Hepatocyte (in vitro differentiated cells): Measurements from ENCODE around the gene TEPSIN. TPM values are rescaled to one million over a fixed set of nuclear protein-coding genes. Genes with fewer than 3 reads are reported as not detected.

ENCODE experiments used
- DNase-seq: peaks from one replicate; pipeline ENCODE4 v3.0.0-alpha.2; 2016; ENCODE audit warnings: low spot score
- H2AFZ ChIP-seq: fragments of 200-600 bp; sonication (generic); 2 replicates; pipeline ENCODE4 v1.6.0; 2016; ENCODE audit warnings: antibody characterized with exemption, mild to moderate bottlenecking
- H3K27ac ChIP-seq: fragments of 200-600 bp; sonication (generic); 2 replicates; pipeline ENCODE4 v1.5.1; 2016; ENCODE audit warnings: mild to moderate bottlenecking
- H3K27me3 ChIP-seq: fragments of 200-600 bp; sonication (generic); 2 replicates; pipeline ENCODE4 v1.6.1; 2016
- H3K36me3 ChIP-seq: fragments of 200-600 bp; sonication (generic); replicated peaks from 2 replicates; pipeline ENCODE4 v1.5.1; 2016; ENCODE audit warnings: low read depth; ENCODE audit not compliant: insufficient read depth
- H3K4me1 ChIP-seq: fragments of 200-600 bp; sonication (generic); 2 replicates; pipeline ENCODE4 v1.5.1; 2016; ENCODE audit warnings: mild to moderate bottlenecking, moderate library complexity; ENCODE audit not compliant: insufficient read depth
- H3K4me2 ChIP-seq: fragments of 200-600 bp; sonication (generic); 2 replicates; pipeline ENCODE4 v1.6.0; 2016
- H3K4me3 ChIP-seq: fragments of 200-600 bp; sonication (generic); 2 replicates; pipeline ENCODE4 v1.5.1; 2016; ENCODE audit warnings: mild to moderate bottlenecking
- H3K79me2 ChIP-seq: fragments of 200-600 bp; sonication (generic); 2 replicates; pipeline ENCODE4 v1.6.0; 2017; ENCODE audit warnings: mild to moderate bottlenecking
- H3K9me2 ChIP-seq: fragments of 200-600 bp; sonication (generic); replicated peaks from 2 replicates; pipeline ENCODE4 v1.6.0; 2017; ENCODE audit warnings: mild to moderate bottlenecking; ENCODE audit not compliant: insufficient read depth
- H3K9me3 ChIP-seq: fragments of 200-600 bp; sonication (generic); 2 replicates; pipeline ENCODE4 v1.5.1; 2016; ENCODE audit warnings: low read depth, mild to moderate bottlenecking
- H4K20me1 ChIP-seq: fragments of 200-600 bp; sonication (generic); 2 replicates; pipeline ENCODE4 v1.6.0; 2016; ENCODE audit warnings: mild to moderate bottlenecking; ENCODE audit not compliant: insufficient read depth, poor library complexity, severe bottlenecking
- EZH2 ChIP-seq: fragments of 200-600 bp; sonication (generic); IDR thresholded peaks from 2 replicates; pipeline ENCODE4 v1.6.1; 2016; ENCODE audit warnings: antibody characterized with exemption, mild to moderate bottlenecking, borderline replicate concordance
- EZH2phosphoT487 ChIP-seq: fragments of 200-600 bp; sonication (generic); IDR thresholded peaks from one replicate; pipeline ENCODE4 v1.6.1; 2018; ENCODE audit warnings: antibody characterized with exemption, mild to moderate bottlenecking, low read depth, moderate library complexity; ENCODE audit not compliant: unreplicated experiment, severe bottlenecking
- WGBS: methylation state at CpG from one replicate; pipeline ENCODE4 v1.1.6; 2016; ENCODE audit warnings: low lambda C conversion rate; ENCODE audit errors: missing lambda C conversion rate; 5-methylcytosine and 5-hydroxymethylcytosine counted together
- polyA plus RNA-seq: library from polyadenylated mRNA; unstranded; fragments of >200 nt; fragmentation: Nextera tagmentation; extraction: Ambion mirVana; gene quantifications from 2 replicates; pipeline ENCODE4 v1.2.1, GENCODE V29; 2016
- total RNA-seq: library from RNA; depleted of rRNA; stranded (reverse); fragments of >200 nt; gene quantifications from 2 replicates; pipeline ENCODE4 v1.2.3, GENCODE V29; 2014
- TF ChIP-seq, protein P1 (sequence below): fragments of 200-600 bp; sonication (generic); IDR thresholded peaks from 2 replicates; pipeline ENCODE4 v1.5.1; 2016; ENCODE audit warnings: antibody characterized with exemption, mild to moderate bottlenecking; ENCODE audit not compliant: poor library complexity

Gene TEPSIN
- total and polyA plus RNA-seq, 2 experiments from 2014 or later = 34.1 to 44.3 TPM

DNA sequence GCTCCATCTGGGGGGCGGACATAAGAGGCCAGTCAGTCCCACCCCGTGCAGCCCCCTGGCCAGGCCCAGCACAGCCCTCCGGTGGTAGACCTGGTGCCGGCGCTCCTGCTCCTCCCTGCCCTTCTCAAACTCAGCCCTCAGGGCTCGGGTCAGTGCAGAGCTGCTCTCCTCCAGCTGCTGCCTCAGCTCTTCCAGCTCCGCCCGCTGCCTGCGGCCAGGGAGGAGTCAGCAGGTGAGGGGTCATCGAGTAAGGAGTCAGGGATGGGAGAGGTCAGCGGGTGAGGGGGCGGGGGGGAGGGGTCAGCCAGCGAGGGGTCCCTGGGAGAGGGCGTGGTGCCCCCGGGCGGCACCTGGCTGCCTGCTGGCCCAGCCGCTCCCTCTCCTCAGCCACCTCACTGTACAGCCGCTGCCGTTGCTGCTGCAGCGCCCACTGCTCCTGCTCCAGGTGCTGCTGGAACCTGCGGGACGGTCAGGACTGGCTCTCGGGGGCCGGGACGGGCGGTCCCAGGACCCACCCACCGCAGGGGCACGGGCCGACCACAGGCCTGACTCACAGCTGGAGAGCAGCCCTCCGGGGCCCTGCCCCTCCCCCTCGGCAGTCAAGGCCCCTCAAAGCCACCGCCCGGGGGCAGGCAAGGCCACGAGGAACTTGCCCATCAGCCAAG is 46.3 kb downstream of the TEPSIN start:
- Histone ChIP-seq H3K36me3 (no peaks in the 10 kb centered on the region), H3K27me3 (no peaks in the 10 kb centered on the region), H3K79me2 (no peaks in the 10 kb centered on the region), H3K27ac (no peak overlapping the region), H2AFZ (no peak overlapping the region), H3K9me2 (no peaks in the 10 kb centered on the region), H3K4me1 (no peaks in the 10 kb centered on the region), H3K4me3 (no peak overlapping the region), H4K20me1 (no peaks in the 10 kb centered on the region), H3K9me3 (no peaks in the 10 kb centered on the region), H3K4me2 (no peak overlapping the region)
- TF ChIP-seq, protein P1, sequence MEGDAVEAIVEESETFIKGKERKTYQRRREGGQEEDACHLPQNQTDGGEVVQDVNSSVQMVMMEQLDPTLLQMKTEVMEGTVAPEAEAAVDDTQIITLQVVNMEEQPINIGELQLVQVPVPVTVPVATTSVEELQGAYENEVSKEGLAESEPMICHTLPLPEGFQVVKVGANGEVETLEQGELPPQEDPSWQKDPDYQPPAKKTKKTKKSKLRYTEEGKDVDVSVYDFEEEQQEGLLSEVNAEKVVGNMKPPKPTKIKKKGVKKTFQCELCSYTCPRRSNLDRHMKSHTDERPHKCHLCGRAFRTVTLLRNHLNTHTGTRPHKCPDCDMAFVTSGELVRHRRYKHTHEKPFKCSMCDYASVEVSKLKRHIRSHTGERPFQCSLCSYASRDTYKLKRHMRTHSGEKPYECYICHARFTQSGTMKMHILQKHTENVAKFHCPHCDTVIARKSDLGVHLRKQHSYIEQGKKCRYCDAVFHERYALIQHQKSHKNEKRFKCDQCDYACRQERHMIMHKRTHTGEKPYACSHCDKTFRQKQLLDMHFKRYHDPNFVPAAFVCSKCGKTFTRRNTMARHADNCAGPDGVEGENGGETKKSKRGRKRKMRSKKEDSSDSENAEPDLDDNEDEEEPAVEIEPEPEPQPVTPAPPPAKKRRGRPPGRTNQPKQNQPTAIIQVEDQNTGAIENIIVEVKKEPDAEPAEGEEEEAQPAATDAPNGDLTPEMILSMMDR = no peak
- no peak for TF ChIP-seq EZH2phosphoT487
- no peak for TF ChIP-seq EZH2
- no peak for DNase-seq
- 79% methylated on average over 19 of the region's 34 CpGs for WGBS

DNA sequence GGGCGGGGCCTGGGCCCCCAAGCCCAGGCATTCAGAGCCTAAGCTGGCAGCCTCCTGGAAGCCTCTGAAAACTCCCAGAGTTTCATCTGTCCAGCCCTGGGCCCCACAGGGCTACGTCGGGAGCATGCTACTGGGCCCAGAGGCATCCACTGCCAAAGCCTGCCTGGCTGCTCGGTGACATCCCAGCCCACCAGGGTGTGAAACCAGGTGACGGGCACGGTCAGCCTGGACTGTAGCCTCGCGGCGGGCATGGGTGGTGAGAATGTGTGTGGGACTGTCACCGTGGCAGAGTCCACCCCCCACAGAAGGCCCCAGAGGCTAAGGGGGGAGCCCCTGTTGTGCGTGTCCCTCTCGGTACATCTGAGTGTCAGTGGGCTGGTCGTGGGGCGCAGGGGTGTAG is 47.2 kb downstream of the TEPSIN start:
- Histone ChIP-seq H3K27ac (no peak overlapping the region), H3K79me2 (no peaks in the 10 kb centered on the region), H4K20me1 (no peaks in the 10 kb centered on the region), H3K9me2 (no peaks in the 10 kb centered on the region), H3K27me3 (no peaks in the 10 kb centered on the region), H3K9me3 (no peaks in the 10 kb centered on the region), H3K36me3 (no peaks in the 10 kb centered on the region), H3K4me1 (no peaks in the 10 kb centered on the region), H3K4me3 (no peak overlapping the region), H3K4me2 (no peak overlapping the region), H2AFZ (no peak overlapping the region)
- DNase-seq = no peak
- TF ChIP-seq EZH2phosphoT487 = no peak
- TF ChIP-seq EZH2 = no peak
- TF ChIP-seq, protein P1 = no peak
- WGBS = 96% methylated on average over 14 of the region's 14 CpGs

DNA sequence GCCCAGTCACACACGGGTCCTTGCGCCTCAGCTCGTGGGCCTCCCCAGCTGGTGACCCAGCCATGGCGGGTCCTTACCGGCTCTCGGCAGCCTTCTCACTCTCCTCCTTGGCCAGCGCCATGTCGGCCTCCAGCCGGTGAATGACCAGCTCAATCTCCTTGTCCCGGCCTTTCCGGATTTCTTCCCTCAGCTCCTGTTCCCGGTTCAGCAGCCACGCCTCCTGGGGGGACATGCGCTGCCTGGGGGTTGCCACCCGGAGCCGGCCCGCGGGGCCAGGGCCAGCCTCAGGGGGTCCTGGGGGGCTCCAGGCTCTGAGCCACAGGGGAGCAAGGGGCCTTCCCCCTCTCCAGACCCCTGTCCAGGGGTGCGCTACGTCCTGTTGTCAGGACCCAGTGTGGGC is 47.7 kb downstream of the TEPSIN start:
- H3K9me2 ChIP-seq = no peaks in the 10 kb centered on the region
- no peak for DNase-seq
- H3K4me1 ChIP-seq = no peaks in the 10 kb centered on the region
- H3K9me3 ChIP-seq = no peaks in the 10 kb centered on the region
- WGBS = 91% methylated on average over 17 of the region's 20 CpGs
- H2AFZ ChIP-seq = no peak overlapping the region
- TF ChIP-seq EZH2 (no peak), EZH2phosphoT487 (no peak)
- TF ChIP-seq, protein P1 = no peak
- H3K27ac ChIP-seq = no peak overlapping the region
- no peak overlapping the region for H3K4me2 ChIP-seq
- H4K20me1 ChIP-seq = no peaks in the 10 kb centered on the region
- no peaks in the 10 kb centered on the region for H3K27me3 ChIP-seq
- H3K36me3 ChIP-seq = no peaks in the 10 kb centered on the region
- no peak overlapping the region for H3K4me3 ChIP-seq
- no peaks in the 10 kb centered on the region for H3K79me2 ChIP-seq
